ENCODE data around the gene OTOA. TPM values are rescaled to one million over a fixed set of nuclear protein-coding genes. Genes with fewer than 3 reads are reported as not detected.

Gene OTOA
- total RNA-seq, 6 donors from 2014 or later = 0.46 to 2.1 (median 0.65) TPM; not detected in 2

GRCh38 chr16:21641916-21642315, 21.9 kb upstream of the OTOA start:
- Histone ChIP-seq H3K9me3 (no peaks in the 10 kb centered on the region), H3K27me3 (no peaks in the 10 kb centered on the region), H3K27ac (no peak overlapping the region), H3K4me3 (no peak overlapping the region), H3K36me3 (no peaks in the 10 kb centered on the region), H3K4me1 (peaks cover 14 to 22% (median 19%) of the 10 kb centered on the region in 4 donors)
- no peak for TF ChIP-seq EP300 (IDR thresholded peaks at IDR 0.05)
- no peak for TF ChIP-seq POLR2A (IDR thresholded peaks at IDR 0.05)
- TF ChIP-seq POLR2AphosphoS5 (IDR thresholded peaks at IDR 0.05) = no peak
- ATAC-seq (ENCODE audit: low FRiP score in 2 of 2) (no peak), DNase-seq (no peak)
- WGBS, 2 donors = 83 to 88% methylated on average over 6 of the region's 6 CpGs

- Histone ChIP-seq H3K4me1 (peaks cover 18 to 26% (median 22%) of the 10 kb centered on the region in 4 donors), H3K4me3 (no peak overlapping the region), H3K27me3 (no peaks in the 10 kb centered on the region), H3K9me3 (no peaks in the 10 kb centered on the region), H3K27ac (no peak overlapping the region), H3K36me3 (no peaks in the 10 kb centered on the region)
- ATAC-seq (ENCODE audit: low FRiP score in 2 of 2) (no peak), DNase-seq (no peak)
- WGBS, 2 donors = 65 to 67% methylated on average over 7 of the region's 7 CpGs
- TF ChIP-seq EP300 (IDR thresholded peaks at IDR 0.05) (no peak), CTCF (IDR thresholded peaks at IDR 0.05) (no peak), POLR2AphosphoS5 (IDR thresholded peaks at IDR 0.05) (no peak), POLR2A (IDR thresholded peaks at IDR 0.05) (no peak)
These were observed 20.9 kb upstream of the OTOA start for GRCh38 chr16:21642861-21643260.

- no peaks in the 10 kb centered on the region for H3K9me3 ChIP-seq
- H3K36me3 ChIP-seq = no peaks in the 10 kb centered on the region
These were observed 20.0 kb upstream of the OTOA start for GRCh38 chr16:21643785-21644184.

GRCh38 chr16:21644674-21645073, 19.1 kb upstream of the OTOA start:
- WGBS, 2 donors = 84 to 86% methylated on average over 4 of the region's 4 CpGs
- Histone ChIP-seq H3K4me1 (peaks cover 18 to 35% (median 24%) of the 10 kb centered on the region in 4 donors), H3K9me3 (no peaks in the 10 kb centered on the region), H3K36me3 (no peaks in the 10 kb centered on the region), H3K27ac (peak overlapping the region; percentile 58 to 76 (median 68)), H3K27me3 (no peaks in the 10 kb centered on the region), H3K4me3 (peak overlapping the region in 2 of 4 donors; percentile 32)
- no peak for ATAC-seq (ENCODE audit: low FRiP score in 2 of 2)
- no peak for DNase-seq
- TF ChIP-seq POLR2A (IDR thresholded peaks at IDR 0.05) (no peak), EP300 (IDR thresholded peaks at IDR 0.05) (no peak), POLR2AphosphoS5 (IDR thresholded peaks at IDR 0.05) (no peak), CTCF (IDR thresholded peaks at IDR 0.05) (no peak)

More at GRCh38 chr16:21643785-21644184, 20.0 kb upstream of the OTOA start:
- H3K4me1 ChIP-seq = peaks cover 18 to 30% (median 22%) of the 10 kb centered on the region in 4 donors
- H3K27ac ChIP-seq = no peak overlapping the region
- ATAC-seq (ENCODE audit: low FRiP score in 2 of 2) = no peak
- H3K27me3 ChIP-seq = no peaks in the 10 kb centered on the region
- no peak for DNase-seq
- H3K4me3 ChIP-seq = no peak overlapping the region
- WGBS, 2 donors = 94 to 98% methylated on average over 3 of the region's 3 CpGs
- no peak for TF ChIP-seq CTCF (IDR thresholded peaks at IDR 0.05)
- TF ChIP-seq EP300 (IDR thresholded peaks at IDR 0.05) = no peak
- TF ChIP-seq POLR2A (IDR thresholded peaks at IDR 0.05) = no peak
- no peak for TF ChIP-seq POLR2AphosphoS5 (IDR thresholded peaks at IDR 0.05)

- Histone ChIP-seq H3K9me3 (no peaks in the 10 kb centered on the region), H3K27me3 (no peaks in the 10 kb centered on the region), H3K27ac (peak overlapping the region; percentile 58 to 76 (median 68)), H3K36me3 (no peaks in the 10 kb centered on the region), H3K4me1 (peaks cover 18 to 42% (median 24%) of the 10 kb centered on the region in 4 donors), H3K4me3 (peak overlapping the region in 3 of 4 donors; percentile 16 to 32 (median 32))
- DNase-seq (no peak), ATAC-seq (ENCODE audit: low FRiP score in 2 of 2) (peak in 1 of 2 donors; percentile 71)
- no peak for TF ChIP-seq CTCF (IDR thresholded peaks at IDR 0.05)
- TF ChIP-seq EP300 (IDR thresholded peaks at IDR 0.05) = no peak
- no peak for TF ChIP-seq POLR2AphosphoS5 (IDR thresholded peaks at IDR 0.05)
- no peak for TF ChIP-seq POLR2A (IDR thresholded peaks at IDR 0.05)
- 58 to 76% methylated on average over 9 of the region's 9 CpGs for WGBS, 2 donors
These were observed 18.5 kb upstream of the OTOA start for GRCh38 chr16:21645261-21645721.
